Fibroblast of lung (primary cell): ENCODE data around the gene SLAMF9.

Experiments
- EZH2 ChIP-seq: IDR thresholded peaks from 2 replicates; pipeline ENCODE4 v1.5.1; 2012; ENCODE audit warnings: low read length, control low read depth, mild to moderate bottlenecking; ENCODE audit errors: missing control alignments
- TF ChIP-seq, protein P1 (sequence below), 2 donors: IDR thresholded peaks in 1 of 2; conservative IDR thresholded peaks in 1 of 2; 1 replicate in 1 of 2; 2 replicates in 1 of 2; pipeline ENCODE4 v1.5.1; 2011 to 2012; ENCODE audit warnings: low read length in 2 of 2, control low read depth in 1 of 2, inconsistent platforms in 1 of 2, low read depth in 1 of 2, mild to moderate bottlenecking in 1 of 2

- TF ChIP-seq, protein P1, sequence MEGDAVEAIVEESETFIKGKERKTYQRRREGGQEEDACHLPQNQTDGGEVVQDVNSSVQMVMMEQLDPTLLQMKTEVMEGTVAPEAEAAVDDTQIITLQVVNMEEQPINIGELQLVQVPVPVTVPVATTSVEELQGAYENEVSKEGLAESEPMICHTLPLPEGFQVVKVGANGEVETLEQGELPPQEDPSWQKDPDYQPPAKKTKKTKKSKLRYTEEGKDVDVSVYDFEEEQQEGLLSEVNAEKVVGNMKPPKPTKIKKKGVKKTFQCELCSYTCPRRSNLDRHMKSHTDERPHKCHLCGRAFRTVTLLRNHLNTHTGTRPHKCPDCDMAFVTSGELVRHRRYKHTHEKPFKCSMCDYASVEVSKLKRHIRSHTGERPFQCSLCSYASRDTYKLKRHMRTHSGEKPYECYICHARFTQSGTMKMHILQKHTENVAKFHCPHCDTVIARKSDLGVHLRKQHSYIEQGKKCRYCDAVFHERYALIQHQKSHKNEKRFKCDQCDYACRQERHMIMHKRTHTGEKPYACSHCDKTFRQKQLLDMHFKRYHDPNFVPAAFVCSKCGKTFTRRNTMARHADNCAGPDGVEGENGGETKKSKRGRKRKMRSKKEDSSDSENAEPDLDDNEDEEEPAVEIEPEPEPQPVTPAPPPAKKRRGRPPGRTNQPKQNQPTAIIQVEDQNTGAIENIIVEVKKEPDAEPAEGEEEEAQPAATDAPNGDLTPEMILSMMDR (conservative IDR thresholded peaks at IDR 0.05 in 1 of 2, IDR thresholded peaks at IDR 0.05 in 1 of 2; ENCODE audit: low read depth in 1 of 2, low read length in 2 of 2): no peak
- no peak for TF ChIP-seq EZH2
Measured at GRCh38 chr1:159982280-159982679, 28.2 kb upstream of the SLAMF9 start.
